ENCODE measurements around the gene CTNND2.

Gene CTNND2

DNA sequence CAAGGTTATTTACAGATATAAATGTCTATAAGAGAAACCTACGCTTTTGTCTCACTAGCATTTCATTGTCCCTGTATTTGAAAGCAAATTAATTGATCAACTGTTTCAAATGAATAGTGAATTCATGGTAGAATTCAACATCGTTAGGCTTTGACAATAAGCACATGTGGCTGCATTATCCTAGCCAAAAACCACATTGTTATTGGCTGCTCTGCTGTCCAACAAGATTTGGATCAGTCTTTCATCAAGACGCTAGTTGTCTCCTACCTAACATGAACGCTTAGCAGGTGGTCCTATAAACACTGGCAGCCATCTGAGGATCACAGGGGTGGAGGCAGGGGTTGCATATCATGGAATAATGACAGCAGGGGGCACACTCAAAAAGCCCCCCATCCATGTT, 455.0 kb downstream of the CTNND2 start:
- DNase-seq (ENCODE audit: low spot score), result no peak
- TF ChIP-seq, protein P1, sequence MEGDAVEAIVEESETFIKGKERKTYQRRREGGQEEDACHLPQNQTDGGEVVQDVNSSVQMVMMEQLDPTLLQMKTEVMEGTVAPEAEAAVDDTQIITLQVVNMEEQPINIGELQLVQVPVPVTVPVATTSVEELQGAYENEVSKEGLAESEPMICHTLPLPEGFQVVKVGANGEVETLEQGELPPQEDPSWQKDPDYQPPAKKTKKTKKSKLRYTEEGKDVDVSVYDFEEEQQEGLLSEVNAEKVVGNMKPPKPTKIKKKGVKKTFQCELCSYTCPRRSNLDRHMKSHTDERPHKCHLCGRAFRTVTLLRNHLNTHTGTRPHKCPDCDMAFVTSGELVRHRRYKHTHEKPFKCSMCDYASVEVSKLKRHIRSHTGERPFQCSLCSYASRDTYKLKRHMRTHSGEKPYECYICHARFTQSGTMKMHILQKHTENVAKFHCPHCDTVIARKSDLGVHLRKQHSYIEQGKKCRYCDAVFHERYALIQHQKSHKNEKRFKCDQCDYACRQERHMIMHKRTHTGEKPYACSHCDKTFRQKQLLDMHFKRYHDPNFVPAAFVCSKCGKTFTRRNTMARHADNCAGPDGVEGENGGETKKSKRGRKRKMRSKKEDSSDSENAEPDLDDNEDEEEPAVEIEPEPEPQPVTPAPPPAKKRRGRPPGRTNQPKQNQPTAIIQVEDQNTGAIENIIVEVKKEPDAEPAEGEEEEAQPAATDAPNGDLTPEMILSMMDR (IDR thresholded peaks at IDR 0.05; ENCODE audit: borderline replicate concordance, control extremely low read depth, extremely low read depth, insufficient read depth, missing control alignments), result no peak
- in situ Hi-C loops (cut with MboI; ENCODE audit: low sequenced_read_pairs, unreplicated experiment), result no loop called here

DNA sequence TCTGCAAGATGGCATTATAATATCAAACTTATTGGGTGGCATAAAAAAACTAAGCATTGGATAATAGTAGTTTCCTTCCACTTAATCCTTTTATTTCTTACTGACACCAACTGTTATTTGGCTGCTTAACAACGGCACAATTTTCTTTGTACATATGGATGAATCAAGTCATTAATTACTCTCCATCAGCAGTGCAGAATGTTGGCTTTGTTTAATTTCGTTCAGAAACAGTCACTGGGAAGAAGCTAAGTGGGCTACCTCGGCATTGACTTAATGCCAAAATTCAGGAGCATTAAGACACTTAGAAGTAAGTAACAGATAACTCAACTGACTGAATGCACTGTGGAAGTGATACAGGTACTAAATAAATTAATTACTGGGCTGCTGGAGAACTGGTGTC, 460.4 kb downstream of the CTNND2 start:
- in situ Hi-C loops (cut with MboI; ENCODE audit: low sequenced_read_pairs, unreplicated experiment), result no loop called here
- no peak for DNase-seq (ENCODE audit: low spot score)
- TF ChIP-seq, protein P1 (IDR thresholded peaks at IDR 0.05; ENCODE audit: borderline replicate concordance, control extremely low read depth, extremely low read depth, insufficient read depth, missing control alignments), result no peak

DNA sequence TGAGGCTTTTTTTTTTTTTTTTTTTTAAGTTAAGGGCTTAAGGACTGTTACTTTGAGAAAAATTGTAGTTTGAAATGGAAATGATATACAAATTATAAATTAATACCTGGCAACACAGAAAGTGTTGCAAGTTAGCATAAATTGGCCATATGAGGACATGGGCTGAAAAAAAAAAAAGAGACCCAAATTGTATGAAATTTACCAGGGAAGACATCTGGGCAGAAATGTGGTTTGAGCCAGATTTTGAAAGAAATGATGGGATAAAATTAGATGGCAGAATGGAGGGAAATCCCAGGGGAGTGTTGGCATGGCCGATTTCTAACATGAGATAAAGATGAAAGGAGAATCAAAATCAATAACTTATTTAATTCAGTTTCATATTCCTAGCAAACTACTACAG, 472.1 kb downstream of the CTNND2 start:
- in situ Hi-C loops (cut with MboI; ENCODE audit: low sequenced_read_pairs, unreplicated experiment), result no loop called here
- TF ChIP-seq, protein P1 (IDR thresholded peaks at IDR 0.05; ENCODE audit: borderline replicate concordance, control extremely low read depth, extremely low read depth, insufficient read depth, missing control alignments), result no peak
- no peak for DNase-seq (ENCODE audit: low spot score)

DNA sequence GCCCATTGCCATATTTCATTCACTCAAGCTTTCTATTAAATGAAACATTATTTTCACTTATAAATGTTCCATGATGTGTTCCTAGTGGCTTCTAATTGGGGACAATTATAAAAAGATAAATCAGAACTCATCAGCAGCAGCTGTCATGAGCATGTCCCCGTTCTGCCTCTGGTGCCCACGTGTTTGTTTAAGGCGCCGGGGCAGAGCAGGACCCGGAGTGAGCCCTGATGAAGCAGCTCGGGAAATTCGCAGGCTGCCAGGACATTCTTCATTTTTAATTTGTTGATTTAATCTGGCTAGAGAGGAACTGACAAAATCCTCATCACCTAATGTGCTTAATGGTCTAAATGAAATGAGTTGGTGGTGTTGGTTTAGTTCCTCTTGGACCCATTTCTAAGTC, 475.0 kb downstream of the CTNND2 start:
- TF ChIP-seq, protein P1 (IDR thresholded peaks at IDR 0.05; ENCODE audit: borderline replicate concordance, control extremely low read depth, extremely low read depth, insufficient read depth, missing control alignments), result no peak
- in situ Hi-C loops (cut with MboI; ENCODE audit: low sequenced_read_pairs, unreplicated experiment), result no loop called here
- DNase-seq (ENCODE audit: low spot score), result no peak

DNA sequence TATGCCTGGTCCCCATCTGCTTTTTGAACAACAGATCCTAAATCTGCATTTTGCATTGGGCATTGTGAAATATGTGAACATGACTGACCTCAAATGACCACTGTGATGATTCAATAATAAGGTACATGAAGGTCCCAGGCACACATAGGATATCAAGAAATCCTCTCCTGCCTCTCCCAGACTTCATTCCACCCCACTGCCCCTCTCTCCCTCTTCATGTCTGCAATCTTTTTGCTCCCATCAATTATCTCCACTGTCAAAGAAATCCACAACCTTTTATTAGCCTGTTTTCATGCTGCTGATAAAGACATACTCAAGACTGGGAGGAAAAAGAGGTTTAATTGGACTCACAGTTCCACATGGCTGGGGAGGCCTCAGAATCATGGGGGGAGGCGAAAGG, 476.7 kb downstream of the CTNND2 start:
- TF ChIP-seq, protein P1 (IDR thresholded peaks at IDR 0.05; ENCODE audit: borderline replicate concordance, control extremely low read depth, extremely low read depth, insufficient read depth, missing control alignments), result no peak
- in situ Hi-C loops (cut with MboI; ENCODE audit: low sequenced_read_pairs, unreplicated experiment), result no loop called here
- no peak for DNase-seq (ENCODE audit: low spot score)

DNA sequence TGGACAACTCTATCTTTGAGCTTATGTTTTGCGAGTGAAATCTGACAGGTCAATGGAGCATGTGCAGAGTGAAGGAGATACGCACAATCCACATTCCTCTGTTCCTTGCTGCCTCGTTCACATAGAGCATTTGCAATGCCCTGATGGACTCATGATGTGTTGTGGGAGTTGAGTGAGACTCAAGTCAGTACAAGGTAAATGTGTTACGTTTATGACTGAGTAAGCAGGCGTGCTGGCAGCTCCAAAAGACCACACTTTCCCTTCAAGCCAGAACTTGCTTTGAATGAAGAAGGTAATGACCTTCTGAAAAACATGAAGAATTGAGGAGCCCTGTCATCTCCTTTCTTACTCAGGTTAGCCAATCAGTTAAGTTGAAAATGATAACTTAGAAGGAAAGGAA, 477.8 kb downstream of the CTNND2 start:
- DNase-seq (ENCODE audit: low spot score), result no peak
- TF ChIP-seq, protein P1 (IDR thresholded peaks at IDR 0.05; ENCODE audit: borderline replicate concordance, control extremely low read depth, extremely low read depth, insufficient read depth, missing control alignments), result no peak
- in situ Hi-C loops (cut with MboI; ENCODE audit: low sequenced_read_pairs, unreplicated experiment), result no loop called here

DNA sequence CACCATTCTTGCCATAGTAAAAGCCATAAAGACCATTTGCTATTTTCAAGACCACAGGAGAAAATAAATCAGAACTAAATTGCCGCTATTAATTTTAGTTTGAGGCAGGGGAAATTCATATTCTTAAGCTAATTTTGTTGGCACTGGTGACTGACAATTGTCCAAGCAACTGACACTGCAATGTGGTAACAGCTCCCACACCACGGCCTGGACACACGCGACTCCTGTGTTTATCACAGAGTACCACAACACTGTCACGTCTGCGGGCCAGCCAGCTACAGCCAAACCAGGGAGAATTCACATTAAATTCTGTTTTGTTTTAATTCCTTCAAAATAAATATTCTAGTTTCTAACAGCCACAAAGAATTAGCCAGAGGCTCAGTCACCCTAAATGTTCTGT, 481.9 kb downstream of the CTNND2 start:
- DNase-seq (ENCODE audit: low spot score), result no peak
- in situ Hi-C loops (cut with MboI; ENCODE audit: low sequenced_read_pairs, unreplicated experiment), result no loop called here
- TF ChIP-seq, protein P1 (IDR thresholded peaks at IDR 0.05; ENCODE audit: borderline replicate concordance, control extremely low read depth, extremely low read depth, insufficient read depth, missing control alignments), result no peak
